Right renal pelvis (tissue), 4 donors: ENCODE results near the gene METTL4. TPM values are rescaled to one million over a fixed set of nuclear protein-coding genes. Genes with fewer than 3 reads are reported as not detected.
"Not testable (repeated sequence)": the region's sequence is repeated elsewhere in the genome, so short reads cannot be mapped to it uniquely, and the experiment has no call there.

Experiments used
- DNase-seq, 4 donors: peaks; one replicate each; pipeline ENCODE4 v3.0.0-alpha.2; 2013; ENCODE audit warnings: low read depth in 4 of 4, low spot score in 3 of 4, missing footprints in 1 of 4
- polyA plus RNA-seq, 4 donors: library from polyadenylated mRNA; unstranded; fragments of 120-200 nt; gene quantifications; one replicate each; pipeline ENCODE4 v1.2.1, GENCODE V29; 2013; ENCODE audit not compliant: insufficient read length in 4 of 4

The METTL4 gene
- polyA plus RNA-seq, 4 donors, result 18.3 to 23.2 (median 20.7) TPM

GRCh38 chr18:2564373-2564772 is 6.9 kb downstream of the METTL4 start:
- DNase-seq, result no peak

- DNase-seq, result no peak
Measured at GRCh38 chr18:2559249-2559648, 12.1 kb downstream of the METTL4 start.

GRCh38 chr18:2557536-2557935 is 13.8 kb downstream of the METTL4 start:
- DNase-seq, result no peak

- no peak for DNase-seq
Measured at GRCh38 chr18:2555895-2556294, 15.4 kb downstream of the METTL4 start.

GRCh38 chr18:2554696-2555095 is 16.6 kb downstream of the METTL4 start:
- no peak for DNase-seq

DNA sequence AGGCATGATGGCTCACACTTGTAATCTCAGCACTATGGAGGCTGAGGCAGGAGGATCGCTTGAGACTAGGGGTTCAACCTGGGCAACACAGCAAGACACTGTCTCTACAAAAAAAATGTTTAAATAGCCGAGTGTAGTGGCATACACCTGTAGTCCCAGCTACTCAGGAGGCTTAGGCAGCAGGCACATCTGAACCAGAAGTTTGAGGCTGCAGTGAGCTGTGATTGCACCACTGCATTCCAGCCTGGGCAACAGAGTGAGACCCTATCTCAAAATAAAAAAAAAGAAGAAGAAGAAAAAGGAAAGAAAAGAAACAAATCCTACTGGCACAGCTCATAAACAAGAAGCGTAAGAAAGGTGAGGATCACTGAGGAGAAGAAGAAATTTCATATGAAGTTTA is 19.9 kb downstream of the METTL4 start:
- DNase-seq, result no peak

DNA sequence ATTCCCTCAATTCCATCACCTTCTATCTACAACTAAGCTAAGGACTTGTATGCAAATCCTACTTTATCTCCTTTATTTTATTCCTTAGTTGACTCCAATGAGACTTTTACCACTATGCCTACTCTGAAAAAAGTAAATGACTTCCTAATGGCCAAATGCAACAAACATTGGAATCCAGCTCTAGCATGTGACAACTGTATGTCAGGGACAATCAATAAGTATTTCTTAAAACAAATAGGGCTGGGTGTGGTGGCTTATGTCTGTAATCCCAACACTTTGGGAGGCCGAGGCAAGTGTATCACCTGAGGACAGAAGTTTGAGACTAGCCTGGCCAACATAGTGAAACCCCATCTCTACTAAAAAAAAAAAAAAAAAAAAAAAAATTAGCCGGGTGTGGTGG is 21.8 kb downstream of the METTL4 start:
- no peak for DNase-seq

DNA sequence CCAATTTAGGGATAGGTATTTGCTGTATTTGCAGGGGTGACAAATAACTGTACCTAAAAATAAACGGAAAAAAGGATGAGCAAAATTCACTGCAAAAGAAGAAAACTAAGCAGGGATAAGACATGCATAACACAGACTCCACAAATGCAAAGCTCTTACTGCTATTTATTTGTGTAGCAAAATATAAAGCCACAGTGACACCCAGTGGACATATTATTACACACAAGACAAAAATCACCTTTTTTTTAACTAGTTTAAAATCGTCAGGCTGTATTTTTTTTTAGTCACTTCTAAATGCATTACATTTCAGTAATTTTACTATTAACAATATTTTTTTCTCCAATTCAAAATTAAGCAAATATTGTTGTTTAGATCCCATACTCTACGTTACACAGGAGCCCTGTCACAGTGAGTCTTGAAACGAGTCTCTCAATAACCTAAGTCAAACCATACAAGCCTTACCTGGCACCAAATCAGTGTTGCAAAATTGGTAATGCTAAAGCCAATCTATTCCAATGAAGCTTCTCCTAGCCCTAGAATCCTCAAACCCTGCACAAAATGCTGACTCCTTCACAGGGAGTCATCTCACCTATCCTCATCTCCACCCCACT is 23.7 kb downstream of the METTL4 start:
- DNase-seq, result no peak

DNA sequence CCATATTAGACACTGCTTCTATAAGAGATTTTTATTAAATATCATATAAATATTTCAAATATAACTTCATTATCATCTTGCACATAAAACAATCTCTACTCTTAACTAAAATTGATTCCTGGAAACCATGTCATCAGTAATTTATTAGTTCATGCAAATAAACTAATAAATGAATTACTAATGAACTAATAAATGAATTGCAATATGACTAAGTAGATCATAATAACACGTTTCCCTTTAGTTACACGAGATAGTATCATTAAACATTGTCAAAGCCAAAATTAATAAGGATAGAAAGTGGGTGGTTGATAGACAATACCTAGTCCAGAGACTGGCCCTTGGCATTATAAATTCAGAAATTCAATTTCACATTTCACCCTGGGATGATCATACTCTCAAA is 26.1 kb downstream of the METTL4 start:
- DNase-seq, result no peak

DNA sequence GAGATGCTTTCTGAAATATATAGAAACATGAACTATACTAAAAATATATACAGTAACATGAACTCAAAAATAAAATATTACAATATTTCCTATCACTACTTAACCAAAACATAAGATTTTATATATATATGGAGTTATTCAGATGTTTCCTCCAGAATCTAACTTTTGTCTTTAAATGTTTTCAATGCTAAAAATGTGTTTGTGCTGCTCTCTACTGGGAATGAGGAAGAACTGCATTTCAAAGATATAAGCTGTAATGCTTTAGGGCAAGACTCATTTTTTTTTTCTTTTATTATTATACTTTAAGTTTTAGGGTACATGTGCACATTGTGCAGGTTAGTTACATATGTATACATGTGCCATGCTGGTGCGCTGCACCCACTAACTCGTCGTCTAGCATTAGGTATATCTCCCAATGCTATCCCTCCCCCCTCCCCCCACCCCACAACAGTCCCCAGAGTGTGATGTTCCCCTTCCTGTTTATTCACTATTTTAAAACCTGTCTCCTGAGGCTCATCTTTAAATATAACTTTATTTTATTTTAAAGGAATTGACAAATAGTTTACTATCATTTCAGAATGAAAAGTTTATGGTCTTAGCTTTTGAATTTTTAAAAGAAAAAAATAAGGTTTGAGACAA is 29.3 kb downstream of the METTL4 start:
- not testable (repeated sequence) for DNase-seq

DNA sequence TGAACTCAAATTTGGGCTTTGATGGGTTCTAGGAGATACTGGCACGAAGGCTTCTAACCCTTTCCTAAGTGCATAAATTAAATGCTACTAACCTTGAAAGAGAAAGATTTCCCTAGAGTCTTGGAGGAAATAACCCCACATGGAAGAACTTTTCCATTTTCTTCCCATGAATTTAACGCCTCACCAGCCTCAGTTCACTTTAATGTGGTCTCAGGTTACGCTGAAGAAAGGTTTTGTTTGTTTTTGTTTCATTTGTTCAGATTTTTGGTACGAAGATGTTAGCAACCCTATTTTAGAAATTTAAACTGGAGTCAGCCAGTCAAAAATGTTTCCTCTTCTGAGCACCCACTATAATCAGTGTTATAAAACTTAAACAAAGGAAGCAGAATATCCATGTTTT is 30.7 kb downstream of the METTL4 start:
- DNase-seq, result peak in 1 of 4 donors; percentile 33

GRCh38 chr18:2538844-2539243 is 32.5 kb downstream of the METTL4 start:
- no peak for DNase-seq

DNA sequence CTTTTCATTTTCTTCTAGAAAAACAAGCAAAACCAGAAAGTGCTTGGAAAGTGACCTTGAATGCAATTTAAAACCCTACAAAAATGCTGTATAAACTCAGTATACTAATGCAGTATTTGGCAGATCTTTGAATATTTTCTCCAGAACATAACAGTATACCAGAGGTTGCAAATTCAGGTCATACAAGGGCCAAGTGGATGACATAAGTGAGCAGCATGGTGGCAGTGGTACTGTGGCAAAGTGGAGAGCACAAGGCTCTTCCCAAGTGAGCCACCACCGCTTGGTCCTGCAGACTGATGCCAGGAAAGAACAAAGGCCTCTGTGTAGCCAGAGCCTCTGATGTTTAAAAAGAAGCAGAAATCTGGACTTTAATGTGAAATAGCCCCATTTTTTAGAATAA is 33.1 kb downstream of the METTL4 start:
- no peak for DNase-seq

DNA sequence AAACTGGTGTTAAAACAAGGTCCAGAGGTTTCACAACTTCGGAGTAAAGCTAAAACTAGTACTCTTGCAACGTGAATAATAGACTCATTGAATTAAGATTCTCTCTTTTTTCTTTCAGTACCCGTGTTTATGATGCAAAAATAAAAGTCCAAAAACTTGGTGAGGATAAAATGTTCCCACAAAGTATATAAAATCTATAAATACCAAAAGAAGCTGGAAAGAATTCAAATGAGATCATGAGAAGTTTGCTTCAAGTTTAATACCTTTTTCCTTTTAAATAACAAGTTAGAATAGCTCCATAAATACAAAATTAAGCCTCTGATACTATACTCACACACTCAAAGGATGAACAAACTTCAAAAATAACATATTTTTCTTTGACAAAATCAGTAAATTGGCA is 34.0 kb downstream of the METTL4 start:
- no peak for DNase-seq

DNA sequence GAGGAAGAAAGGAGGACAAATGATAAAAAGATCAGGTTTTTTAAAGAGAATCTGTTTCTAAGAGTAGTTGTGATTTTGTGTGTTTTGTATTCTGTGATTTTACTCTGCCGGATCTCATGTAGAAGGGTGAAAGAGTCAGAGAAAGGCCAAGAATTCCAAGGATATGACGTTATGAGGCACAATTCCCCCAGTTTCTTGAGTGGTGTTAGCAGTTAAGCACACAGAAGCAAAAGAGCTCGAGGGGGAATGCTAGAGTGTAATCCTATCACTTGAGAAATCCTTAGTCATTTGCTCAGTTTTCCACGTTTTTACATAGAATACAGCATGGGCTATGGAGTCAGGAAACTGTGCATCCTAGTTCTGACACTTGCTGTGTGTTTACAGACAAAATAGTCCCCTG is 34.8 kb downstream of the METTL4 start:
- DNase-seq, result no peak

GRCh38 chr18:2536063-2536462 is 35.2 kb downstream of the METTL4 start:
- no peak for DNase-seq

DNA sequence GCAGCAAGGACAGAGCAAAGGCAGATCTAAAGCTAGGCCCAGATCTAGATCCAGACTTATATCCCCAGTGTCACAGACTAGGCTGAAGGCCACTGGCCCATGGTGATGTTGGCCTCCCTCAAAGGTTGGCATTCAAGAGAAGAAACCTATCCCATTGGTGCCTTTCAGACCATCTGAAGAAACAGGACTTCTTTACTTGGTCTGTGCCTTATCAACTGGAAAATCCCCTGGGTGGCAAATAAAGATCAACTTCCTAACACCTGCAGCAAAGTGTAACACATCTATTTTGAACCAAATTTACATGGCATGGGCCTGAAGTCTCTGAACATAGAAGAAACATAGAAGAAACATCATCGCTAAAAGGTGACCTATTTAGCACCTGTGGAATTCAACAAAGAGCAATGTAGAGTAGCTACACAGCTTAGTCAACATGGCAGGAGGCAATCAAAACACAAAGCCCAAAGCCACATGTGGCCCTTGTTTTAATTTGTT is 35.8 kb downstream of the METTL4 start:
- DNase-seq, result no peak

DNA sequence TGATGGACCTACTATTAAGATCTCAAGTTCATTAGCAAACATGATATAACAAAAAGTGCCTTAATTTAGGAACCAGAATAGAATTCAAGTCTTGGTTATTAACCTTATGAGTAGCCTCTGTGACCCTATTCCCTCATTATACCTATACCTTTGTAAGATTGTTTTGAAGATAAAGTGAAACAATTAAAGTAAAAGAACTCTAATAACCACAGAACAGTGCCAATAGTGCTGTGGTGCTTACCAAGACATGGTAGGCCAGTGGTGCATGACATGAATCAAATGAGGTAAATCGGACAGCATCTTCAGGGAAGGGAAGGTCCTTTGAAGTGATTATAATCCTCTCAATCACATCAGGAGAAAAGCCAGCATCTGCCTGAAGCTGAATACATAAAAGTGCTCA is 36.4 kb downstream of the METTL4 start:
- no peak for DNase-seq

DNA sequence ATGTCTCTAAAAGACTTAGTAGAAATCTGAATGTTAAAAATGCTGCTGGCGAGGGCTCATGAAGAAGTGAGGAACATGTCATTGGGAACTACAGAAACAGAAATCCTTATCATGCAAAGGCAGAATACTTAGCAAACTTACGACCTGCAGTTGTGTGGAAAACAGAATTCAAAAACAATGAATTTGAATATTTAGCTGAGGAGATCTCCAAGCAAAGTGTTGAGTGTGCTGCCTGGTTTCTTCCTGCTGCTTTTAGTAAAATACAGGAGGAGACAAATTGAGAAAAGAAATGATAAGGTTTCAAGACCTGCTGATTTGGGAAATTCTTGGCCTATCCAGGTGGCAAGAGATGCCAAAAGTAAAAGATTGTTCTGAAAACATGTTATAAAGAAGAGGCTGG is 38.5 kb downstream of the METTL4 start:
- no peak for DNase-seq

DNA sequence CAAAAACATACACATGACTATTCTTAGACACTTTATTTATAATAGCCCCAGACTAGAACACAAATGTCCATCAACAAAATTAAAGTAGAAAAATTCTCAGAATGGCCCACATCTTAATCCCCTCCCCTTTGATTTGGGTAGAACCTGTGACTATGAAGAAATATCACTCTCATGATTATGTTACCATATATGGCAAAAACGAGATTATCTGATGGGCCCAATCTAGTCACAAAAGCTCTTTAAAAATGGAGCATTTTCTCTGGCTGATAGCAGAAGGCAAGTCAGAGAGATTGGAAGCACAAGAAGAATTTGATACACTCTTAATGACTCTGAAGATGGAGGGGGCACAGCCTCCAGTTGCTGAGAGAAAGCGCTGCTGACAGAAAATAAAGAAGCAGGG is 39.6 kb downstream of the METTL4 start:
- no peak for DNase-seq

DNA sequence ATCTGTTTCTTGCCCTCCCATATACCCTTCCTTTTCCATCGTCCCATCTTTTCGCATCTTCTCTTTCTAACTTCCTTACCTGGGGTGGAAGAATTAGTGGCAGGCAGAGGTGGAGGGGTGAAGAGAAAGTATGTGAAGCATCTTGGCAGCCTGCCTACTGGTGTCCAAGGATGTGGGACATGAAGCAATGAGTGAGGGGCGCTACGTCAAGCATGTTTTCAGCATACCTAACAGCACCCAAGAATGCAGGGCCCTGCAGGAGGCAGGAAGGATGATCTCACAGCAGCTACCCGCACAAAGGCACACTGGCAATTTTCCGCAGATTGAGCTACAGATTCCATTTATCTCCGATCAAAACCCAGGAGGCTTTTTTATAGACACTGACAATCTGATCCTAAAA is 42.2 kb downstream of the METTL4 start:
- no peak for DNase-seq

- DNase-seq, result no peak
Measured at GRCh38 chr18:2526329-2526728, 45.0 kb downstream of the METTL4 start.

DNA sequence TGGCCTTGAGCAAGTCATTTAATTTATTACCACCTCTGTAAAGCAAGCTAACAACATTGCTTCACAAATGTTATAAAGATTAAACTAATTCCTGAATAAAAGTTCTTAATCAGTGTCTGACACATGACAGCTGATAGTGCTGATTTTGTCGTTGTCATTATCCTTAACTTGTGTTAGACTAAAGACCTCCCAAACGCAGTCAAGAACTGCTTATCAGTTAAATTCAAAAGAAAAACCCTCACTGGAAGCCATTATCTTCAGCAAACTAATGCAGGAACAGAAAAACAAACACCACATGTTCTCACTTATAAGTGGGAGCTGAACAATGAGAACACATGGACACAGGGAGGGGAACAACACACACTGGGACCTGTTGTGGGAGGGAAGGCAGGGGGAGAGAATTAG is 46.5 kb downstream of the METTL4 start:
- DNase-seq, result not testable (repeated sequence)
